ENCODE measurements around the gene TUBGCP3. TPM values are rescaled to one million over a fixed set of nuclear protein-coding genes. Genes with fewer than 3 reads are reported as not detected.
A peak's percentile ranks its signal among the peaks of the same experiment; 100 is the strongest.

The TUBGCP3 gene
- total and polyA plus RNA-seq, 2 experiments from 2014 or later: 12.8 to 40.2 TPM

DNA sequence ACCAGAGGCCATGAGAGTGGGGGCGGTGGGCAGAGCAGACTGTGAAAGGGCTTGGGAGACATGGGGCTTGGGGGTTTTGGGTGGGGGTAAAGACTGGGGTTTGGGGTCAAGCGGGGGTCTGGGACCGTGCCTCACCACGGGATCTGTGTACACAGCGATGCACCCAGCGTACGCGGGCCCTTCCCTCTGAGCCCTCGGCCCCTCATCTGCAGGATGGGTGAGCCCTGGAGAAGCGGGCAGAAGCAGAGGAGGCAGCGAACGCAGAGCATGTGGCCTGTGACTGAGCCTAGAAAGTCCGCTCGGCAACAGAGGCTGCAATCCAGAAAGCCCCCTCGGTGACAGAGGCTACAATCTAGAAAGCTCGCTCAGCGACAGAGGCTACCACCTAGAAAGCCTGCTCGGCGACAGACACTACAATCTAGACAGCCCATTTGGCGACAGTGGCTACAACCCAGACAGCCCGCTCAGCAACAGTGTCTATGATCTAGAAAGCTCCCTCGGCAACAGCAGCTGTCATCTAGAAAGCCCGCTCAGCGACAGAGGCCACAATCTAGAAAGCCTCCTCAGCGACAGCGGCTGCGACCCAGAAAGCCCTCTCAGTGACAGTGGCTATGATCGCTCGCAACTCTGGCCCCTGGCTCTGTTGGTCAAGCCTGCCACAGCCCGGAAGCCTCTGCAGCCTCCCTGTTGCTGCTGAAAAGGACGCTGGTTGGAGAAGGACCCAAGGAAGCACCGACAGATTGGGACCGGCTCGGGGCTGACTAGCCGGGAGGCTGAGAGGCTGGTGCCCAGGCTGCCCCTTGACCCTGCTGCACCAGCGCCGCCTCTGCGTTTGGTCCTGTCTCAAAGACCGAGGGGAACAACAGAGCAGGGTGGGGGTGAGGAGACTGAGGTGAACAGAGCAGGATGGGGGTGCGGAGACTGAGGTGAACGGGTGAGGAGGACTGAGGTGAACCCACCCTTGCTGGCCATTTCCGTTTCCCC lies 143.2 kb downstream of the TUBGCP3 start:
- Mint-ChIP-seq H3K27ac (no peak overlapping the region), H3K4me1 (peaks cover 8% of the 10 kb centered on the region; the same call in 2 of the 3 replicates), H3K27me3 (ENCODE audit: insufficient read depth, low read depth, poor library complexity) (peaks cover 15% of the 10 kb centered on the region), H3K36me3 (ENCODE audit: low read depth) (no peaks in the 10 kb centered on the region), H3K4me3 (no peak overlapping the region), H3K9me3 (no peaks in the 10 kb centered on the region; the same call in 2 of the 3 replicates)
- no peaks in the 10 kb centered on the region for H3K9me2 ChIP-seq (ENCODE audit: insufficient read depth)
- no peaks in the 10 kb centered on the region for H3K36me3 ChIP-seq (ENCODE audit: insufficient read depth)
- TF ChIP-seq, protein P1, sequence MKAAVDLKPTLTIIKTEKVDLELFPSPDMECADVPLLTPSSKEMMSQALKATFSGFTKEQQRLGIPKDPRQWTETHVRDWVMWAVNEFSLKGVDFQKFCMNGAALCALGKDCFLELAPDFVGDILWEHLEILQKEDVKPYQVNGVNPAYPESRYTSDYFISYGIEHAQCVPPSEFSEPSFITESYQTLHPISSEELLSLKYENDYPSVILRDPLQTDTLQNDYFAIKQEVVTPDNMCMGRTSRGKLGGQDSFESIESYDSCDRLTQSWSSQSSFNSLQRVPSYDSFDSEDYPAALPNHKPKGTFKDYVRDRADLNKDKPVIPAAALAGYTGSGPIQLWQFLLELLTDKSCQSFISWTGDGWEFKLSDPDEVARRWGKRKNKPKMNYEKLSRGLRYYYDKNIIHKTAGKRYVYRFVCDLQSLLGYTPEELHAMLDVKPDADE (IDR thresholded peaks at IDR 0.05): no peak
- TF ChIP-seq REST (IDR thresholded peaks at IDR 0.05; ENCODE audit: unreplicated experiment): no peak
- no peak for TF ChIP-seq CREB1 (CRISPR knock-in tag; IDR thresholded peaks at IDR 0.05; ENCODE audit: low read depth)
- TF ChIP-seq JUNB (IDR thresholded peaks at IDR 0.05; ENCODE audit: unreplicated experiment): no peak
- TF ChIP-seq ZNF114 (CRISPR knock-in tag; IDR thresholded peaks at IDR 0.05): no peak
- TF ChIP-seq POLR2AphosphoS5 (IDR thresholded peaks at IDR 0.05; ENCODE audit: low read depth): no peak
- no peak for TF ChIP-seq EZH2phosphoT487 (IDR thresholded peaks at IDR 0.05; ENCODE audit: unreplicated experiment)
- TF ChIP-seq NANOG (IDR thresholded peaks at IDR 0.05; ENCODE audit: borderline replicate concordance): no peak
- TF ChIP-seq ZNF331 (CRISPR knock-in tag; IDR thresholded peaks at IDR 0.05; ENCODE audit: low read depth): no peak
- H4K20me1 ChIP-seq (replicated peaks; ENCODE audit: insufficient read depth): no peaks in the 10 kb centered on the region
- no peak overlapping the region for H2AFZ ChIP-seq
- H3F3A ChIP-seq (replicated peaks; ENCODE audit: low read depth): no peaks in the 10 kb centered on the region
- no peaks in the 10 kb centered on the region for H3K27me3 ChIP-seq (ENCODE audit: insufficient read depth)
- no peak overlapping the region for H3K27ac ChIP-seq (ENCODE audit: low read depth)
- H3K4me2 ChIP-seq: no peak overlapping the region
- H3K79me2 ChIP-seq (replicated peaks; ENCODE audit: insufficient read depth): no peaks in the 10 kb centered on the region
- DNase-seq (ENCODE audit: low spot score) (no peak), ATAC-seq (no peak)
- no peak overlapping the region for H3K4me3 ChIP-seq
- H3K4me1 ChIP-seq (ENCODE audit: insufficient read depth): no peaks in the 10 kb centered on the region

- peaks cover 15% of the 10 kb centered on the region for H3K27me3 Mint-ChIP-seq (ENCODE audit: insufficient read depth, low read depth, poor library complexity)
- no peak overlapping the region for H3K27ac ChIP-seq (ENCODE audit: low read depth)
- no peak overlapping the region for H3K4me3 ChIP-seq
- no peaks in the 10 kb centered on the region for H3K27me3 ChIP-seq (ENCODE audit: insufficient read depth)
- no peaks in the 10 kb centered on the region for H3K36me3 Mint-ChIP-seq (ENCODE audit: low read depth)
- H3K79me2 ChIP-seq (replicated peaks; ENCODE audit: insufficient read depth): no peaks in the 10 kb centered on the region
- H3K4me1 ChIP-seq (ENCODE audit: insufficient read depth): no peaks in the 10 kb centered on the region
- no peaks in the 10 kb centered on the region for H3K36me3 ChIP-seq (ENCODE audit: insufficient read depth)
- no peaks in the 10 kb centered on the region for H3F3A ChIP-seq (replicated peaks; ENCODE audit: low read depth)
- peaks cover 8% of the 10 kb centered on the region; the same call in 2 of the 3 replicates for H3K4me1 Mint-ChIP-seq
- H3K27ac Mint-ChIP-seq: no peak overlapping the region
- peak; percentile 90 for DNase-seq (ENCODE audit: low spot score)
- peak; percentile 91 for ATAC-seq
- no peaks in the 10 kb centered on the region for H3K9me2 ChIP-seq (ENCODE audit: insufficient read depth)
- peaks cover 5% of the 10 kb centered on the region for H3K9me3 Mint-ChIP-seq
- H2AFZ ChIP-seq: no peak overlapping the region
- 0 out of 2 replicates have a peak overlapping the region, but pooled peaks have one; percentile 43 for H3K4me2 ChIP-seq
- no peaks in the 10 kb centered on the region for H4K20me1 ChIP-seq (replicated peaks; ENCODE audit: insufficient read depth)
- H3K4me3 Mint-ChIP-seq: no peak overlapping the region
- TF ChIP-seq EZH2 (IDR thresholded peaks at IDR 0.05; ENCODE audit: low read depth, unreplicated experiment) (no peak), REST (IDR thresholded peaks at IDR 0.05; ENCODE audit: unreplicated experiment) (peak; percentile 34), EZH2phosphoT487 (IDR thresholded peaks at IDR 0.05; ENCODE audit: unreplicated experiment) (no peak), CTCF (conservative IDR thresholded peaks at IDR 0.05; ENCODE audit: low read depth in 2 of 2) (peak; percentile 81 to 98), JUNB (IDR thresholded peaks at IDR 0.05; ENCODE audit: unreplicated experiment) (no peak)
- TF ChIP-seq, protein P1 (IDR thresholded peaks at IDR 0.05): no peak
Measured at GRCh38 chr13:112443995-112444311, 144.0 kb downstream of the TUBGCP3 start.
